IMR-90 (cell line): ENCODE results near the gene CDC42EP3. TPM values are rescaled to one million over a fixed set of nuclear protein-coding genes. Genes with fewer than 3 reads are reported as not detected.

Experiments used
- ATAC-seq: fragments of 200-7000 bp; cut with Tn5 transposase; 2 replicates; pipeline ENCODE4 v1.9.1; 2020; ENCODE audit warnings: low read depth, mild to moderate bottlenecking, moderate library complexity
- BruUV-seq: library from RNA; stranded (reverse); fragments of 400-500 nt; replicated peaks from 2 replicates; lab custom pipeline; 2021; lab: Mats Ljungman, UMichigan
- CTCF ChIA-PET: fragments of 300-600 bp; formaldehyde crosslinking; extraction: SDS; loops from one replicate; lab custom pipeline; 2021; ENCODE audit warnings: antibody characterized with exemption; lab: Yijun Ruan, JAX
- POLR2A ChIA-PET: fragments of 300-600 bp; sonication (Branson Sonifier 250); formaldehyde crosslinking; loops from one replicate; lab custom pipeline; 2022; ENCODE audit warnings: antibody characterized with exemption; ENCODE audit not compliant: unreplicated experiment; lab: Charles Lee
- DNase-seq: peaks from one replicate; pipeline ENCODE4 v3.0.0; 2013
- H2AFZ ChIP-seq: replicated peaks from 2 replicates; pipeline ENCODE3; 2013; ENCODE audit warnings: low read length, mild to moderate bottlenecking; ENCODE audit not compliant: poor library complexity
- H2AK5ac ChIP-seq: 2 replicates; pipeline ENCODE4 v1.6.1; 2013; ENCODE audit warnings: low read depth, low read length, inconsistent platforms
- H2AK9ac ChIP-seq: replicated peaks from 2 replicates; pipeline ENCODE3; 2013; ENCODE audit warnings: mild to moderate bottlenecking, low read depth, low read length, moderate library complexity; ENCODE audit not compliant: poor library complexity
- H2BK120ac ChIP-seq: 2 replicates; pipeline ENCODE4 v1.6.1; 2013; ENCODE audit warnings: low read depth, low read length, inconsistent platforms
- H2BK15ac ChIP-seq: 3 replicates; pipeline ENCODE4 v1.6.1; 2013; ENCODE audit warnings: low read depth, low read length, inconsistent platforms
- H2BK20ac ChIP-seq: 2 replicates; pipeline ENCODE4 v1.6.1; 2013; ENCODE audit warnings: low read depth, mild to moderate bottlenecking, inconsistent platforms, low read length, moderate library complexity
- H2BK5ac ChIP-seq: 2 replicates; pipeline ENCODE4 v1.6.1; 2013; ENCODE audit warnings: mild to moderate bottlenecking, low read depth, low read length, inconsistent platforms; ENCODE audit not compliant: poor library complexity, severe bottlenecking
- H3K14ac ChIP-seq: replicated peaks from 2 replicates; pipeline ENCODE4 v1.6.1; 2013; ENCODE audit warnings: low read depth, low read length, inconsistent platforms
- H3K18ac ChIP-seq: 2 replicates; pipeline ENCODE4 v1.6.1; 2013; ENCODE audit warnings: low read depth, low read length, control low read depth
- H3K23ac ChIP-seq: 2 replicates; pipeline ENCODE4 v1.6.1; 2013; ENCODE audit warnings: low read depth, low read length, inconsistent platforms
- H3K27ac ChIP-seq: 2 replicates; pipeline ENCODE4 v1.5.1; 2013; ENCODE audit warnings: mild to moderate bottlenecking, control low read depth, low read length; ENCODE audit not compliant: insufficient read depth
- H3K27me3 ChIP-seq: 2 replicates; pipeline ENCODE4 v1.6.1; 2013; ENCODE audit warnings: low read length; ENCODE audit not compliant: control insufficient read depth, insufficient read depth
- H3K36me3 ChIP-seq: 2 replicates; pipeline ENCODE4 v1.6.1; 2013; ENCODE audit warnings: low read length, mixed read lengths; ENCODE audit not compliant: control insufficient read depth, insufficient read depth
- H3K4ac ChIP-seq: 2 replicates; pipeline ENCODE4 v1.6.1; 2013; ENCODE audit warnings: low read depth, low read length, inconsistent platforms
- H3K4me1 ChIP-seq: 2 replicates; pipeline ENCODE4 v1.6.1; 2013; ENCODE audit warnings: low read length, mixed read lengths; ENCODE audit not compliant: control insufficient read depth, insufficient read depth
- H3K4me2 ChIP-seq: 2 replicates; pipeline ENCODE4 v1.6.1; 2013; ENCODE audit warnings: low read depth, mild to moderate bottlenecking, control low read depth, low read length, moderate library complexity
- H3K4me3 ChIP-seq: 2 replicates; pipeline ENCODE4 v1.5.1; 2013; ENCODE audit warnings: low read depth, mild to moderate bottlenecking, control low read depth, low read length, moderate library complexity; ENCODE audit not compliant: insufficient read depth
- H3K56ac ChIP-seq: 2 replicates; pipeline ENCODE4 v1.6.1; 2013; ENCODE audit warnings: low read length, inconsistent platforms; ENCODE audit not compliant: insufficient read depth; ENCODE audit errors: extremely low read depth
- H3K79me1 ChIP-seq, 2 experiments: 2 replicates each; pipeline ENCODE4 v1.6.1; 2013; ENCODE audit warnings: low read length in 2 of 2, inconsistent platforms in 1 of 2, low read depth in 1 of 2
- H3K9ac ChIP-seq: 2 replicates; pipeline ENCODE4 v1.6.1; 2013; ENCODE audit warnings: low read depth, low read length, control low read depth
- H3K9me1 ChIP-seq: 2 replicates; pipeline ENCODE4 v1.6.1; 2013; ENCODE audit warnings: low read length, inconsistent platforms; ENCODE audit not compliant: insufficient read depth
- H3K9me3 ChIP-seq: 2 replicates; pipeline ENCODE4 v1.6.1; 2013; ENCODE audit warnings: low read length; ENCODE audit not compliant: control insufficient read depth, insufficient read depth
- H4K20me1 ChIP-seq: 2 replicates; pipeline ENCODE4 v1.6.1; 2013; ENCODE audit warnings: low read length, inconsistent platforms; ENCODE audit not compliant: insufficient read depth
- H4K5ac ChIP-seq: 2 replicates; pipeline ENCODE4 v1.6.1; 2013; ENCODE audit warnings: mild to moderate bottlenecking, low read depth, low read length, control low read depth
- H4K8ac ChIP-seq, 2 experiments: 2 replicates each; pipeline ENCODE4 v1.6.1; 2013; ENCODE audit warnings: low read depth in 2 of 2, low read length in 2 of 2, control low read depth in 1 of 2, inconsistent platforms in 1 of 2
- H4K91ac ChIP-seq: 2 replicates; pipeline ENCODE4 v1.6.1; 2013; ENCODE audit warnings: low read depth, low read length, inconsistent platforms; ENCODE audit not compliant: insufficient read depth
- FOS ChIP-seq: fragments of 150-350 bp; IDR thresholded peaks from 2 replicates; pipeline ENCODE4 v1.6.1; 2016; ENCODE audit warnings: low read depth, low read length
- USF2 ChIP-seq: fragments of 150-350 bp; IDR thresholded peaks from 2 replicates; pipeline ENCODE4 v1.6.1; 2017; ENCODE audit warnings: mild to moderate bottlenecking, antibody characterized with exemption, low read length, low read depth
- WGBS, 2 experiments: methylation state at CpG; one replicate each; pipeline versions ENCODE4 v1.1.5 to v1.1.7; 2013; ENCODE audit warnings: missing lambda C conversion rate in 2 of 2; ENCODE audit not compliant: insufficient read length in 1 of 2; ENCODE audit errors: extremely low coverage in 2 of 2; 5-methylcytosine and 5-hydroxymethylcytosine counted together
- dilution Hi-C: fragments of 300-500 bp; cut with HindIII; formaldehyde crosslinking; loops from one replicate; pipeline ENCODE4 v1.14.3; 2018; ENCODE audit warnings: low sequenced_read_pairs; ENCODE audit not compliant: unreplicated experiment
- in situ Hi-C: fragments of 300-500 bp; cut with MboI; formaldehyde crosslinking; loops from 3 replicates; pipeline ENCODE4 v1.14.3; 2019; ENCODE audit warnings: low sequenced_read_pairs, inconsistent platforms, mixed read lengths
- intact Hi-C: fragments of 100-400 bp; cut with micrococcal nuclease; formaldehyde crosslinking; loops from 2 replicates; pipeline ENCODE4 v1.10.0; 2022
- polyA plus RNA-seq, 3 experiments: library from polyadenylated mRNA; depleted of rRNA; stranded (reverse); fragments of >200 nt; gene quantifications; 2 replicates each; pipeline ENCODE4 v1.2.3, GENCODE V29; 2012; ENCODE audit warnings: low replicate concordance in 1 of 3
- total RNA-seq: library from RNA; depleted of rRNA; stranded (reverse); fragments of >200 nt; gene quantifications from 2 replicates; pipeline ENCODE4 v1.2.3, GENCODE V29; 2012

The CDC42EP3 gene
- total and polyA plus RNA-seq, 2 of the 4 experiments (the other 2 are of a cell fraction) = 167 to 193 TPM

- intact Hi-C loops = no loop called here
- Histone ChIP-seq H3K4me1 (peaks cover 42% of the 10 kb centered on the region), H2AK9ac (peak overlapping the region; percentile 31), H3K79me1 (peaks cover 26 to 87% of the 10 kb centered on the region in 2 experiments), H3K9me1 (peaks cover 44% of the 10 kb centered on the region), H2BK20ac (no peak overlapping the region), H3K4me2 (no peak overlapping the region), H2AK5ac (no peak overlapping the region), H4K5ac (no peak overlapping the region), H2BK120ac (no peak overlapping the region), H3K9ac (no peak overlapping the region), H3K18ac (no peak overlapping the region), H4K20me1 (peaks cover 96% of the 10 kb centered on the region), H2AFZ (no peak overlapping the region), H4K8ac (no peak overlapping the region), H2BK5ac (peak overlapping the region; percentile 40), H3K56ac (no peak overlapping the region), H3K36me3 (peaks cover 62% of the 10 kb centered on the region), H3K4ac (no peak overlapping the region), H3K9me3 (no peaks in the 10 kb centered on the region; the same call in 1 of the 2 replicates), H3K27ac (no peak overlapping the region), H4K91ac (no peak overlapping the region), H3K4me3 (no peak overlapping the region), H3K23ac (no peak overlapping the region), H3K14ac (no peak overlapping the region), H3K27me3 (no peaks in the 10 kb centered on the region), H2BK15ac (no peak overlapping the region)
- in situ Hi-C loops = no loop called here
- no peak for ATAC-seq
- no TSS peak for BruUV-seq
- POLR2A ChIA-PET = no interaction called here
- no peak for TF ChIP-seq FOS
- TF ChIP-seq USF2 = no peak
- 100% methylated on average over 3 of the region's 9 CpGs; no CpG with 5 or more reads in 1 of the 2 experiments for WGBS, 2 experiments
- CTCF ChIA-PET = interaction anchor here (1.5 kb wide), 1 partner anchor 231 kb away, joined by 3 read pairs; no protein-coding TSS in a partner anchor
- no peak for DNase-seq
- dilution Hi-C loops = no loop called here
Measured at GRCh38 chr2:37645836-37646235, 25.6 kb downstream of the CDC42EP3 start.
